Epithelial cell of proximal tubule (primary cell): Measurements from ENCODE around the gene MMP13. TPM values are rescaled to one million over a fixed set of nuclear protein-coding genes. Genes with fewer than 3 reads are reported as not detected.
A peak's percentile ranks its signal among the peaks of the same experiment; 100 is the strongest.

Experiments
- DNase-seq: peaks from one replicate; pipeline ENCODE4 v3.0.0-alpha.2; 2011; ENCODE audit warnings: low read depth
- H3K4me3 ChIP-seq: 2 replicates; pipeline ENCODE4 v1.5.1; 2011; ENCODE audit warnings: low read depth, mild to moderate bottlenecking, low read length
- CTCF ChIP-seq: conservative IDR thresholded peaks from 2 replicates; pipeline ENCODE4 v1.5.1; 2012; ENCODE audit warnings: low read depth, mild to moderate bottlenecking, low read length
- total RNA-seq: library from RNA; depleted of rRNA; stranded (reverse); fragments of >200 nt; gene quantifications from 2 replicates; pipeline ENCODE4 v1.2.3, GENCODE V29; 2015

MMP13 gene
- total RNA-seq, 1 donor from 2014 or later, result 0.12 TPM

- DNase-seq, result no peak
- no peak for TF ChIP-seq CTCF
- no peak overlapping the region for H3K4me3 ChIP-seq
Measured at GRCh38 chr11:102966011-102966410, 10.5 kb upstream of the MMP13 start.

- no peak overlapping the region for H3K4me3 ChIP-seq
- no peak for TF ChIP-seq CTCF
- DNase-seq, result no peak
Measured at GRCh38 chr11:102964867-102965266, 9.3 kb upstream of the MMP13 start.

- no peak for TF ChIP-seq CTCF
- H3K4me3 ChIP-seq, result no peak overlapping the region
- DNase-seq, result no peak
Measured at GRCh38 chr11:102957953-102958352, 2.4 kb upstream of the MMP13 start.

- no peak for TF ChIP-seq CTCF
- H3K4me3 ChIP-seq, result no peak overlapping the region
- no peak for DNase-seq
Measured at GRCh38 chr11:102950622-102951081, 4.9 kb downstream of the MMP13 start.

- DNase-seq, result no peak
- no peak for TF ChIP-seq CTCF
- H3K4me3 ChIP-seq, result no peak overlapping the region
Measured at GRCh38 chr11:102946237-102946636, 9.3 kb downstream of the MMP13 start.

GRCh38 chr11:102940714-102941588, 14.6 kb downstream of the MMP13 start:
- DNase-seq, result peak; percentile 30
- peak; percentile 81 for TF ChIP-seq CTCF
- no peak overlapping the region for H3K4me3 ChIP-seq

GRCh38 chr11:102936864-102937509, 18.5 kb downstream of the MMP13 start:
- TF ChIP-seq CTCF, result no peak

More at GRCh38 chr11:102936864-102937509, 18.5 kb downstream of the MMP13 start:
- H3K4me3 ChIP-seq, result no peak overlapping the region
- no peak for DNase-seq
